GM12878 (cell line): Measurements from ENCODE around the gene SMPD3. TPM values are rescaled to one million over a fixed set of nuclear protein-coding genes. Genes with fewer than 3 reads are reported as not detected.

Experiments
- ATAC-seq: fragments of 200-7000 bp; cut with Tn5 transposase; 3 replicates; pipeline ENCODE4 v1.9.1; 2020; ENCODE audit warnings: mild to moderate bottlenecking, moderate library complexity
- BruUV-seq: library from RNA; stranded (reverse); fragments of 400-500 nt; replicated peaks from 2 replicates; lab custom pipeline; 2021; lab: Mats Ljungman, UMichigan
- CTCF ChIA-PET: fragments of 300-600 bp; sonication (Branson Sonifier 250); formaldehyde crosslinking; extraction: SDS; loops from one replicate; lab custom pipeline; 2021; ENCODE audit warnings: inconsistent platforms; lab: Yijun Ruan, JAX
- POLR2A ChIA-PET: fragments of 350-600 bp; formaldehyde crosslinking; extraction: SDS; loops from one replicate; lab custom pipeline; 2021; ENCODE audit warnings: inconsistent platforms; lab: Charles Lee
- RAD21 ChIA-PET: fragments of 300-600 bp; sonication (Branson Sonifier 250); formaldehyde crosslinking; loops from one replicate; lab custom pipeline; 2023; ENCODE audit warnings: antibody characterized with exemption; ENCODE audit not compliant: unreplicated experiment; lab: Charles Lee
- SMC1A ChIA-PET: fragments of 300-600 bp; sonication (Branson Sonifier 250); formaldehyde crosslinking; loops from one replicate; lab custom pipeline; 2023; ENCODE audit not compliant: unreplicated experiment, uncharacterized antibody; lab: Charles Lee
- DNase-seq: peaks from one replicate; pipeline ENCODE4 v3.0.0-alpha.2; 2011; ENCODE audit warnings: low read depth, low spot score
- FAIRE-seq: peaks from 3 replicates; lab custom pipeline; 2011; peaks lifted over from hg19 to GRCh38; lab: Jason Lieb, UNC
- H2AFZ ChIP-seq: 2 replicates; pipeline ENCODE4 v1.6.0; 2011; ENCODE audit warnings: low read depth, low read length, control low read depth; ENCODE audit not compliant: control insufficient read depth
- H3K27ac ChIP-seq: 2 replicates; pipeline ENCODE4 v1.5.1; 2011; ENCODE audit warnings: control low read depth; ENCODE audit not compliant: control insufficient read depth, insufficient read depth
- H3K27me3 ChIP-seq, 2 experiments: replicated peaks in 1 of 2; 2 replicates each; pipeline versions ENCODE4 v1.6.0 to v1.6.1; 2011; ENCODE audit warnings: low read length in 1 of 2; ENCODE audit not compliant: control insufficient read depth in 2 of 2, insufficient read depth in 2 of 2
- H3K36me3 ChIP-seq, 2 experiments: 2 replicates each; pipeline ENCODE4 v1.5.1; 2011; ENCODE audit warnings: low read length in 1 of 2; ENCODE audit not compliant: control insufficient read depth in 2 of 2, insufficient read depth in 2 of 2
- H3K4me1 ChIP-seq: 2 replicates; pipeline ENCODE4 v1.6.1; 2011; ENCODE audit warnings: mild to moderate bottlenecking, low read length, moderate library complexity, mixed read lengths; ENCODE audit not compliant: control insufficient read depth, insufficient read depth
- H3K4me2 ChIP-seq: 2 replicates; pipeline ENCODE4 v1.6.0; 2011; ENCODE audit warnings: control low read depth; ENCODE audit not compliant: control insufficient read depth, insufficient read depth
- H3K4me3 ChIP-seq: fragments of 200-600 bp; sonication (generic); 2 replicates; pipeline ENCODE4 v1.5.1; 2016
- H3K79me2 ChIP-seq: 2 replicates; pipeline ENCODE4 v1.6.0; 2011; ENCODE audit warnings: low read length; ENCODE audit not compliant: control insufficient read depth, insufficient read depth
- H3K9ac ChIP-seq: 2 replicates; pipeline ENCODE4 v1.8.0; 2011; ENCODE audit warnings: low read length, control low read depth, mixed read lengths; ENCODE audit not compliant: control insufficient read depth, insufficient read depth
- H3K9me3 ChIP-seq: replicated peaks from 3 replicates; pipeline ENCODE4 v1.5.1; 2011; ENCODE audit warnings: mild to moderate bottlenecking, low read length; ENCODE audit not compliant: control insufficient read depth, insufficient read depth
- H4K20me1 ChIP-seq: 2 replicates; pipeline ENCODE4 v1.6.0; 2011; ENCODE audit not compliant: control insufficient read depth, insufficient read depth
- BCL3 ChIP-seq: IDR thresholded peaks from 2 replicates; pipeline ENCODE4 v1.6.1; 2011; ENCODE audit warnings: borderline replicate concordance, low read depth, mild to moderate bottlenecking, moderate library complexity, low read length; ENCODE audit not compliant: insufficient read depth, poor library complexity, severe bottlenecking
- HDAC2 ChIP-seq: fragments of 200-600 bp; sonication (generic); IDR thresholded peaks from 2 replicates; pipeline ENCODE4 v1.6.1; 2017
- NFIC ChIP-seq: IDR thresholded peaks from 2 replicates; pipeline ENCODE4 v1.6.1; 2012; ENCODE audit warnings: low read depth, mild to moderate bottlenecking, inconsistent platforms, low read length, moderate library complexity
- NKRF ChIP-seq: fragments of 450-650 bp; conservative IDR thresholded peaks from 2 replicates; pipeline ENCODE4 v1.6.1; 2017; ENCODE audit warnings: mild to moderate bottlenecking, moderate library complexity
- RB1 ChIP-seq: fragments of 450-650 bp; formaldehyde crosslinking; IDR thresholded peaks from 2 replicates; pipeline ENCODE4 v1.6.1; 2017; ENCODE audit warnings: mild to moderate bottlenecking, borderline replicate concordance
- SMAD1 ChIP-seq: fragments of 450-650 bp; IDR thresholded peaks from 2 replicates; pipeline ENCODE4 v1.6.1; 2018; ENCODE audit warnings: mild to moderate bottlenecking, low read depth; ENCODE audit not compliant: partially characterized antibody
- SUPT20H ChIP-seq: IDR thresholded peaks from 2 replicates; pipeline ENCODE4 v1.6.1; 2011; ENCODE audit warnings: low read depth, mild to moderate bottlenecking, low read length, moderate library complexity, borderline replicate concordance; ENCODE audit not compliant: control insufficient read depth
- YY1 ChIP-seq: IDR thresholded peaks from 2 replicates; pipeline ENCODE4 v1.6.1; 2011; ENCODE audit warnings: low read depth, mild to moderate bottlenecking, low read length
- ZBTB4 ChIP-seq: fragments of 450-650 bp; formaldehyde crosslinking; IDR thresholded peaks from 2 replicates; pipeline ENCODE4 v1.4.0; 2022; ENCODE audit warnings: mild to moderate bottlenecking, moderate library complexity
- WGBS: methylation state at CpG from one replicate; pipeline ENCODE4 v1.1.6; 2016; ENCODE audit warnings: low lambda C conversion rate; ENCODE audit not compliant: insufficient replicate concordance, insufficient coverage; ENCODE audit errors: missing lambda C conversion rate; 5-methylcytosine and 5-hydroxymethylcytosine counted together
- in situ Hi-C: fragments of 300-500 bp; cut with MboI; formaldehyde crosslinking; loops from 9 replicates; pipeline ENCODE4 v1.14.3; 2018; ENCODE audit warnings: mixed read lengths
- intact Hi-C: fragments of 100-400 bp; cut with micrococcal nuclease; formaldehyde crosslinking; loops from one replicate; pipeline ENCODE4 v1.14.2; 2022; ENCODE audit not compliant: unreplicated experiment
- polyA plus RNA-seq, 11 experiments: library from polyadenylated mRNA; depleted of rRNA in 4 of 11; unstranded in 6 of 11; stranded (reverse) in 5 of 11; fragments of >200 nt; fragmentation: Nextera tagmentation in 4 of 11; fragmentation: Illumina TruSeq in 1 of 11; extraction: Ambion mirVana in 4 of 11; extraction: Trizol in 1 of 11; gene quantifications; 1 replicate in 1 of 11; 2 replicates in 10 of 11; pipeline versions ENCODE4 v1.2.1 to v1.2.3, GENCODE V29; 2011 to 2016; ENCODE audit warnings: inconsistent platforms in 2 of 11, missing spikeins in 2 of 11, low read depth in 1 of 11
- total RNA-seq, 4 experiments: library from RNA; depleted of rRNA in 3 of 4; stranded (reverse); fragments of >200 nt in 3 of 4; fragmentation: Illumina TruSeq in 1 of 4; extraction: Trizol in 1 of 4; gene quantifications; 2 replicates each; pipeline versions ENCODE4 v1.2.1 to v1.2.3, GENCODE V29; 2013 to 2021
- TF ChIP-seq, protein P1 (sequence below): fragments of 450-650 bp; formaldehyde crosslinking; IDR thresholded peaks from 2 replicates; pipeline ENCODE4 v1.4.0; 2020; ENCODE audit warnings: mild to moderate bottlenecking, moderate library complexity

SMPD3 gene
- total and polyA plus RNA-seq, 10 of the 15 experiments (the other 5 are each of a cell fraction or from before 2014, with no cell fraction given) = 0.04 to 2.0 (median 1.2) TPM

DNA sequence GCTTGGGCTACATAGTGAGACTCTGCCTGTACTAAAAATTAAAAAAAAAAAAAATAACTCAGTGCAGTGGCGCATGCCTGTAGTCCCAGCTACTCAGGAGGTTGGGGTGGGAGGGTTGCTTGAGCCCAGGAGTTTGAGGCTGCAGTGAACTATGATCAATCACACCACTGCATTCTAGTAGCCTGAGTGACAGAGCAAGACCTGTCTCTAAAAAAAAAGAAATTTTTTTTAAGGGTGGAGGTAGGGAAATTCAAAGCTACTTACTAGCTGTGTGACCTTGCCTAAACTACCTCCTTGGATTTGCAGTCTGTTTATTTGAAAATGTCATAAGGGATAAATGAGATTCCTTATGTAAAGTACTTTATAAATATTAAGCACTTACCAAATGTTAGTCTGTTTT lies 3.4 kb upstream of the SMPD3 start (continued):
- TF ChIP-seq BCL3 = no peak
- no peak for TF ChIP-seq SUPT20H
- no peak for TF ChIP-seq NKRF
- TF ChIP-seq SMAD1 = no peak
- TF ChIP-seq HDAC2 = no peak
- TF ChIP-seq, all 136 proteins: peak for 0

DNA sequence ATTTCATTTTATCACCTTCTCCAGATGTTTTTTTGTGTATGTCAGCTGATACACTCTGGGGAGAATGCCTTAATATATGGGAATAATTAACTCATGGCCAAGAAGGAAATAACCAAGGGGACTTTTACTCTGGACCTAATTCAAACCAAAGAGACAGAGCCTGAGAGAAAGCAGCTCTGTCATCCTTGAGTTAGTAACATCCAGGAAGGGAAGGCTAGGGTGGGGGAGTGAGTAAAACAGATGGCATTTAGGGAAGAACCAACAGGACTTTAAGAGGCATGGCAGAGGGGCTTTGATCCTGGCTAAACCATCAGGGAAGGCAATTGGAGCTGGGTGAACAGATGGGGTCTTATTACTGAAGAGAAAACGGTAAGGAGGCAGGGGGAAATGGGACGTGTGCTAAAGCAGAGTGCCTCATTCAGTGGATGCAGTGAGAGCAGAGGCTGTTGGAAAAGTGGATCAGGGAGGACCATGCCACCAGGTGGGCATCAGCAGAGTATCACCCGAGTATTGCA lies 2.5 kb upstream of the SMPD3 start:
- no TSS peak for BruUV-seq
- WGBS = 15% methylated on average over 3 of the region's 3 CpGs
- CTCF ChIA-PET = interaction anchor here (1.0 to 1.6 kb wide), 2 partner anchors 18 to 54 kb away, joined by 3 to 4 read pairs; no protein-coding TSS in a partner anchor
- no peak for TF ChIP-seq RB1
- TF ChIP-seq, protein P1, sequence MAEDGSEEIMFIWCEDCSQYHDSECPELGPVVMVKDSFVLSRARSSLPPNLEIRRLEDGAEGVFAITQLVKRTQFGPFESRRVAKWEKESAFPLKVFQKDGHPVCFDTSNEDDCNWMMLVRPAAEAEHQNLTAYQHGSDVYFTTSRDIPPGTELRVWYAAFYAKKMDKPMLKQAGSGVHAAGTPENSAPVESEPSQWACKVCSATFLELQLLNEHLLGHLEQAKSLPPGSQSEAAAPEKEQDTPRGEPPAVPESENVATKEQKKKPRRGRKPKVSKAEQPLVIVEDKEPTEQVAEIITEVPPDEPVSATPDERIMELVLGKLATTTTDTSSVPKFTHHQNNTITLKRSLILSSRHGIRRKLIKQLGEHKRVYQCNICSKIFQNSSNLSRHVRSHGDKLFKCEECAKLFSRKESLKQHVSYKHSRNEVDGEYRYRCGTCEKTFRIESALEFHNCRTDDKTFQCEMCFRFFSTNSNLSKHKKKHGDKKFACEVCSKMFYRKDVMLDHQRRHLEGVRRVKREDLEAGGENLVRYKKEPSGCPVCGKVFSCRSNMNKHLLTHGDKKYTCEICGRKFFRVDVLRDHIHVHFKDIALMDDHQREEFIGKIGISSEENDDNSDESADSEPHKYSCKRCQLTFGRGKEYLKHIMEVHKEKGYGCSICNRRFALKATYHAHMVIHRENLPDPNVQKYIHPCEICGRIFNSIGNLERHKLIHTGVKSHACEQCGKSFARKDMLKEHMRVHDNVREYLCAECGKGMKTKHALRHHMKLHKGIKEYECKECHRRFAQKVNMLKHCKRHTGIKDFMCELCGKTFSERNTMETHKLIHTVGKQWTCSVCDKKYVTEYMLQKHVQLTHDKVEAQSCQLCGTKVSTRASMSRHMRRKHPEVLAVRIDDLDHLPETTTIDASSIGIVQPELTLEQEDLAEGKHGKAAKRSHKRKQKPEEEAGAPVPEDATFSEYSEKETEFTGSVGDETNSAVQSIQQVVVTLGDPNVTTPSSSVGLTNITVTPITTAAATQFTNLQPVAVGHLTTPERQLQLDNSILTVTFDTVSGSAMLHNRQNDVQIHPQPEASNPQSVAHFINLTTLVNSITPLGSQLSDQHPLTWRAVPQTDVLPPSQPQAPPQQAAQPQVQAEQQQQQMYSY (CRISPR knock-in tag) = no peak
- TF ChIP-seq ZBTB4 (CRISPR knock-in tag) = no peak
- TF ChIP-seq YY1 = no peak
- TF ChIP-seq NFIC = no peak

More for the DNA sequence above, 2.5 kb upstream of the SMPD3 start:
- FAIRE-seq = no peak
- ChIA-PET RAD21 (interaction anchor here (3.1 kb wide), 1 partner anchor 19 kb away, joined by 20 read pairs; no protein-coding TSS in a partner anchor), SMC1A (interaction anchor here (0.6 to 1.0 kb wide), 2 partner anchors 56 to 59 kb away, joined by 3 read pairs; no protein-coding TSS in a partner anchor), POLR2A (no interaction called here)
- Histone ChIP-seq H4K20me1 (no peaks in the 10 kb centered on the region), H3K9ac (no peak overlapping the region), H3K27ac (no peak overlapping the region), H3K4me3 (no peak overlapping the region), H3K79me2 (no peaks in the 10 kb centered on the region), H2AFZ (no peak overlapping the region), H3K27me3 (0 out of 4 replicates have a peak, but pooled peaks cover 0 to 2% of the 10 kb centered on the region in 2 experiments), H3K4me1 (no peaks in the 10 kb centered on the region), H3K4me2 (no peak overlapping the region), H3K9me3 (no peaks in the 10 kb centered on the region), H3K36me3 (no peaks in the 10 kb centered on the region)
- no peak for DNase-seq
- no peak for ATAC-seq
- in situ Hi-C loops = no loop called here
- intact Hi-C loops = no loop called here
